GM12873 (cell line): ENCODE results near the gene TRAF6.

ENCODE experiments used
- TF ChIP-seq, protein P1 (sequence below): IDR thresholded peaks from 2 replicates; pipeline ENCODE4 v1.5.1; 2012; ENCODE audit warnings: low read depth, mild to moderate bottlenecking, moderate library complexity, low read length, control low read depth; ENCODE audit not compliant: insufficient read depth; ENCODE audit errors: missing control alignments

TRAF6 gene

DNA sequence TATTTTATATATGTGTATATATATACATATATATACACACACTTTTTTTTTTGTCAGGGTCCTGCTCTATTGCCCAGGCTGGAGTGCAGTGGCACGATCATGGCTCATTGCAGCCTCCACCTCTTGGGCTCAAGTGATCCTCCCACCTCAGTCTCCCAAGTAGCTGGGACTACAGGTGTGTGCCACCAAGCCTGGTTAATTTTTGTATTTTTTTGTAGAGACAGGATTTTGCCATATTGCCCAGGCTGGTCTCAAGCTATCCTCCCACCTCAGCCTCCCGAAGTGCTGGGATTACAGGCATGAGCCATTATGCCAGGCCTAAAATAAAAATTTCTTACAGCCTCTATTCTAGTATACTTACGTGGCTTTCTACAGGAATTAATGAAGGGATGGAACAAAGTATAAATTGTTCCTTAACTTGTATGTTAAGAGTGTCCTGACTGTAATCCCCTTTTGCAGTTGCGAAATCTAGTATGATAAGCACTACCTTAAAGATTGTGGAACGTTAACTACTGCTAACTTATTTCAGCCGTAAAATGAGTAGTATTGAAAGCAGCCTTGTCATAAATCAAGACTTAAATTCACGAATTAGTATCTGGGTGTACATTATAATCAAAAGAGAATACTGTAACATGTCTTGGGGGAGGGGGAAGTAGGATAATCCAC, 2.1 kb downstream of the TRAF6 start:
- TF ChIP-seq, protein P1, sequence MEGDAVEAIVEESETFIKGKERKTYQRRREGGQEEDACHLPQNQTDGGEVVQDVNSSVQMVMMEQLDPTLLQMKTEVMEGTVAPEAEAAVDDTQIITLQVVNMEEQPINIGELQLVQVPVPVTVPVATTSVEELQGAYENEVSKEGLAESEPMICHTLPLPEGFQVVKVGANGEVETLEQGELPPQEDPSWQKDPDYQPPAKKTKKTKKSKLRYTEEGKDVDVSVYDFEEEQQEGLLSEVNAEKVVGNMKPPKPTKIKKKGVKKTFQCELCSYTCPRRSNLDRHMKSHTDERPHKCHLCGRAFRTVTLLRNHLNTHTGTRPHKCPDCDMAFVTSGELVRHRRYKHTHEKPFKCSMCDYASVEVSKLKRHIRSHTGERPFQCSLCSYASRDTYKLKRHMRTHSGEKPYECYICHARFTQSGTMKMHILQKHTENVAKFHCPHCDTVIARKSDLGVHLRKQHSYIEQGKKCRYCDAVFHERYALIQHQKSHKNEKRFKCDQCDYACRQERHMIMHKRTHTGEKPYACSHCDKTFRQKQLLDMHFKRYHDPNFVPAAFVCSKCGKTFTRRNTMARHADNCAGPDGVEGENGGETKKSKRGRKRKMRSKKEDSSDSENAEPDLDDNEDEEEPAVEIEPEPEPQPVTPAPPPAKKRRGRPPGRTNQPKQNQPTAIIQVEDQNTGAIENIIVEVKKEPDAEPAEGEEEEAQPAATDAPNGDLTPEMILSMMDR, result no peak

DNA sequence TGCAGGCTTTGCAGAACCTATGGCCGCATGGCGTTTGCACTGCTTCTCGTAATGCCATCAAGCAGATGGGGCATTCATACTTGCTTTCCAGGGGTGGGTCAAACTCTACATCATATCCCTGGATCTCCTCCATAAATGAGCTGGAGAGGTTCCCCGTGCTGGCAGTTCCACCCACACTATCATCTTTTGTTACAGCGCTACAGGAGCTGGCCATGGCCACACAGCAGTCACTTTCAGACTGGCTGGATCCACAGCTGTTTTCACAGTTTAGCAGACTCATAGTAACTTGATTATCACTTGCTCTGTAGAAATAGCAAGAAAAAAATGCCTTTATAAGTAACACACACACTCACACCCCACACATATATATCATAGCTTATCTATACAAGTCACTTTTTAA, 8.8 kb downstream of the TRAF6 start:
- TF ChIP-seq, protein P1, result no peak

DNA sequence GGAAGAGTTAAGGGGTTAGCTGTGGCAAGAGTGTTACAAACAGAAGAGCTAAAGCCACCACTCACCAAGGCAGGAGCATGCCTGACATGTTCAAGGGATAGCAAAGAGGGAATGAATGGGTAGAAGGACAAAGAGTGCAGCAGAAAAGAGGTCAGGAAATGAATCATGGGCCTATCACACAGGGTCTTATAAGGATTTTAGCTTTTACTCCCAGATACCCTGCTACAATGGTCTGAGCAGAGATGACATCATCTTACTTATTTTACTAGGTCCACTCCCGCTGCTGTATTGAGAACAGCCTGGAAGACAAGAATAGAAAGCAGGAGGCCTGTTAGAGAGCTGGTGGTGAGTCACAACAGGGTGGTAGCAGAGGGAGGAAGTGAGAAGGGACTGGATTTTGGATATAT, 9.8 kb downstream of the TRAF6 start:
- TF ChIP-seq, protein P1, result no peak

DNA sequence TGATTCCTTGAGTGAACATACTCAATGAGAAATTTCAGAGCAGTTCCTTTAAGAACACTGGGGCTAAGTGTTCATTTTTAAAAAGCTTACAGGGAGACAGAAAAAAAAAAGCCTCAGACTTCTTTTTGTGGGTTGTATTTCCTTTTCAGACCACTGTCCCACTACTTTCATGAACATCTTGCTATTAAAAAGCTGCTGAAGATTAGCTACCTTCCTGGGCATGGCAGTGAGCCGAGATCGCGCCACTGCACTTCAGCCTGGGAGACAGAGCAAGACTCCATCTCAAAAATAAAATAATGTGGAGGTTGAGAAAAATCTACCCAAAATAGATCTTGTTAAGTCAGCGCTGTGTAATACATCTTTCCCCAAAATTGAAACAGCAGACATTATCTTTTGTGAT, 10.8 kb downstream of the TRAF6 start:
- TF ChIP-seq, protein P1, result no peak

DNA sequence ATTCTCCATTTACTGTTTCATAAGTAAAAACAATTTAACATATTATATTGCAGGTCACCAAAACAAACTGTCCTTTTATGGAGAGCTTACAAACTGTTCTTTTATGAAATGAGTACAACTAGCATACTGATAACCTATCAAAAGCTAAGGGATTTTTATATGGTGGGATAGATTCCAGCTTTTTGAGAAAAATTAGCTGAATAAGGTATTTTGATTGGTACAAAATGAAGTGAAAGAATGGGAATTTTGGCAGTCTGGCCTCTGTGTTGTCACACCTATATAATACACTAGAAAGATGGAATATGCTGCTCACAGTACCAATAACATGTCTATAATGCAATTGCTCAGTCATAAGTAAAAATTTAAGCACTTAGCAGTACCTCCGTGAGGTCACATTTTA, 11.4 kb downstream of the TRAF6 start:
- TF ChIP-seq, protein P1, result no peak

DNA sequence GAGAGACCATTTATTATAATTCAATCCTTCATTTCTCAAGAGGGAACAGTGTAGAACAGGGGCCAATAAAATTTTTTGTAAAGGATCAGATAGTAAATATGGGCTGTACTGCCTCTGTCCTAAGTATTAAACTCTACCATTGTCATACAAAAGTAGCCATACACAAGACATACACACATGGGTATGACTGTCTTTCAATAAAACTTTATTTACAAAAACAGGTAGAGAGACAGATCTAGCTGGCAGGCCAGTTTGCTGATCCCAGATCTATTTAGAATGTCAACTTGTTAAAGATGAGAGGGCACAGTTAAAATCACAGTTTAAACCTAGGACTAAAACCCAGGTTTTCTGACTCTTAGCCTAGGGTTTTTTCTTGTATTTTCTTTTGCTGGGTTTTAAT, 16.7 kb downstream of the TRAF6 start:
- TF ChIP-seq, protein P1, result no peak

DNA sequence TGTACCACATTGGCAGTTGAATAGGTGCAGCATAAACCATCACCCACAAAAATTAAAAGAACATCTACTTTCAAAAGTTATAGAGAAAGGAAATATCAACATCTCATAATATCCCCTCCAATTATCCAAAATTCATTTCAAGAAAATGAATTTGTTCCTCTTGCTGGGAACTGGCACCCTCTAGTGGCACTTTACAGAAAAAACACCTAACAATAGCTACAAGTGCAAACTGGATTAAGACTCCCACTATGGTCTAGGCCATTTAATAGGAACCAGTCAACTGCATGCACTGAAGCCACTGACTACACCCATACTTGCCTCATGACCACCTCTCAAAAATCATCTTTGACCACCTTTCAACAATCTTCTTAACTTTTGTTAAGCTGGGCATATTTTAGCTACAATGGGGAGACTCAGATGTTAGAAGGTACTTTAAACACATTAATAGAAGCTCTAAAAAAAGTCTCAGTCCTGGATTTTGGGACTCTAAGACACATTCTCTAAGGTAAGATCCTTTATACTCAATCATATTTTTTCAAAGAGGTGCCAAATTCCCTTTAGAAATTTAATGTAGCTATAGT, 17.3 kb downstream of the TRAF6 start:
- TF ChIP-seq, protein P1, result peak; percentile 70
